ENCODE data around the gene WWOX.

- TF ChIP-seq EZH2 (IDR thresholded peaks at IDR 0.05; ENCODE audit: borderline replicate concordance, low read length) (no peak), CTCF (conservative IDR thresholded peaks at IDR 0.05 in 1 of 2, IDR thresholded peaks at IDR 0.05 in 1 of 2; ENCODE audit: extremely low read depth in 1 of 2, insufficient read depth in 1 of 2, low read depth in 1 of 2, low read length in 2 of 2) (no peak)
Measured at GRCh38 chr16:79217375-79218011, 1118.0 kb downstream of the WWOX start.

Data from mammary epithelial cell (primary cell).